CD4-positive, alpha-beta T cell treated with Interferon alpha-2 for 1 hour (primary cell): ENCODE data around the gene TLK1.

Source experiments
- DNase-seq, 2 donors: peaks; one replicate each; pipeline ENCODE4 v3.0.0-alpha.2; 2020 to 2022

The TLK1 gene

GRCh38 chr2:170953941-170954340, 206.8 kb downstream of the TLK1 start:
- no peak for DNase-seq

- DNase-seq = no peak
Observed at GRCh38 chr2:170950221-170950761, 210.4 kb downstream of the TLK1 start.

- DNase-seq = no peak
Observed at GRCh38 chr2:170949415-170949814, 211.3 kb downstream of the TLK1 start.

GRCh38 chr2:170944545-170944944, 216.1 kb downstream of the TLK1 start:
- DNase-seq = no peak

GRCh38 chr2:170943596-170943995, 217.1 kb downstream of the TLK1 start:
- DNase-seq = no peak

- DNase-seq = no peak
Observed at GRCh38 chr2:170943041-170943440, 217.7 kb downstream of the TLK1 start.

- DNase-seq = no peak
Observed at GRCh38 chr2:170942615-170943014, 218.1 kb downstream of the TLK1 start.
